IgD-negative memory B cell (primary cell): ENCODE data around the gene NMNAT2. TPM values are rescaled to one million over a fixed set of nuclear protein-coding genes. Genes with fewer than 3 reads are reported as not detected.

Experiments
- H3K27ac Mint-ChIP-seq, 3 donors: one replicate each; pipeline ENCODE4 v1.8.0; 2020 to 2022; ENCODE audit warnings: mild to moderate bottlenecking in 3 of 3, mixed read lengths in 3 of 3, moderate library complexity in 1 of 3
- H3K27me3 Mint-ChIP-seq: one replicate; pipeline ENCODE4 v1.8.0; 2021; ENCODE audit warnings: mixed read lengths
- H3K36me3 Mint-ChIP-seq: one replicate; pipeline ENCODE4 v1.8.0; 2020; ENCODE audit warnings: mild to moderate bottlenecking, mixed read lengths
- H3K4me1 Mint-ChIP-seq, 3 donors: one replicate each; pipeline ENCODE4 v1.8.0; 2020 to 2022; ENCODE audit warnings: mixed read lengths in 3 of 3, mild to moderate bottlenecking in 1 of 3
- H3K4me3 Mint-ChIP-seq, 4 donors: one replicate each; pipeline ENCODE4 v1.8.0; 2020 to 2022; ENCODE audit warnings: mild to moderate bottlenecking in 4 of 4, mixed read lengths in 4 of 4, moderate library complexity in 3 of 4
- H3K9me3 Mint-ChIP-seq, 3 donors: one replicate each; pipeline ENCODE4 v1.8.0; 2020 to 2021; ENCODE audit warnings: mixed read lengths in 3 of 3, mild to moderate bottlenecking in 1 of 3
- polyA plus RNA-seq: library from polyadenylated mRNA; unstranded; fragments of 300-500 nt; fragmentation: Illumina TruSeq; gene quantifications from one replicate; pipeline ENCODE4 v1.2.3, GENCODE V29; 2021

NMNAT2 gene
- polyA plus RNA-seq, 1 donor from 2014 or later = not detected

DNA sequence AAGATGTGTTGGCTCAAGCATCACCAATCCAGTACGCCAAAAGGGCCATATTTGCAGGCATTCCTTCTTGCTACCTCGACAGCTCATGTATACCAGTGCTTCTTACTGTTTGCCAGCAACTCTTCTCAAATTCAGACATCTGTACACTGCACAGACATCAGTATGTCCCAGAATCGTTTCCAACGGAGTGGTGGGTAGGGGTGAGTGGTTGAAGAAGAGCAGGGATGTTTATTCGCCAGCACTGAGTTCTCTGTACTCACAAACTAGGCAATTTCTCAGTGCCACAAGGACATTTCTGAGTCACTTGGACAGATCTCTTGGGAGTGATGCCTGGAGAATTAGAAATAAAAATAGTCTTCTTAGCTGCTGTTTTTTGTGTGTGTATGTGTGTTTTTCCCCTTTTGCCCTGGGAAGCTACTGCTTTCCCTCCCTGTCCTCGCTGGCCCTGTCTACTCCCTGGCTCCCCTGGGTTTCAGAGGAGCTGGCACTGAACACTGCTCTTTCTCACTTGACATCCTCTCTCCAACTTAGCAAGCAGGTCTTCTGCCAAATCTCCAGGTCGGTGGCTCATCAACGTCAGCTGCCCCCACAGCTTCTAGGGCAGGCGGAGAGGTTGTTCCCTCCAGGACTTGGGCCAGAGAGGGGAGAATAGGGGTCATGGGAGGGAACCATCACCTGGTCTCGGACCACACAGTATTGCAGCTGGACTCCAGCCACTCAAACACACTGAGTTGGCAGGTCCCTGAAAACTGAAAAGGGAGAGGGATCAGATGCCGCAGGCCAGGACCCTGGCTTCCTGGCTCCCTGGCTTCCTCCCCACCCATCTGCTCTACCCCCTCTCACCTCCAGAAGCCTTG lies 90.5 kb downstream of the NMNAT2 start:
- H3K4me3 Mint-ChIP-seq = no peak overlapping the region
- H3K36me3 Mint-ChIP-seq = no peaks in the 10 kb centered on the region
- no peaks in the 10 kb centered on the region for H3K4me1 Mint-ChIP-seq
- no peak overlapping the region for H3K27ac Mint-ChIP-seq
- peaks cover 0 to under 1% (median 0%) of the 10 kb centered on the region in 3 donors for H3K9me3 Mint-ChIP-seq
- H3K27me3 Mint-ChIP-seq = peaks cover 21% of the 10 kb centered on the region

- H3K4me3 Mint-ChIP-seq = no peak overlapping the region
- H3K9me3 Mint-ChIP-seq = peaks cover 0 to 1% (median 0%) of the 10 kb centered on the region in 3 donors
- H3K36me3 Mint-ChIP-seq = no peaks in the 10 kb centered on the region
- H3K27ac Mint-ChIP-seq = no peak overlapping the region
- H3K4me1 Mint-ChIP-seq = no peaks in the 10 kb centered on the region
- peaks cover 14% of the 10 kb centered on the region for H3K27me3 Mint-ChIP-seq
Observed at GRCh38 chr1:183323849-183324683, 94.1 kb downstream of the NMNAT2 start.

DNA sequence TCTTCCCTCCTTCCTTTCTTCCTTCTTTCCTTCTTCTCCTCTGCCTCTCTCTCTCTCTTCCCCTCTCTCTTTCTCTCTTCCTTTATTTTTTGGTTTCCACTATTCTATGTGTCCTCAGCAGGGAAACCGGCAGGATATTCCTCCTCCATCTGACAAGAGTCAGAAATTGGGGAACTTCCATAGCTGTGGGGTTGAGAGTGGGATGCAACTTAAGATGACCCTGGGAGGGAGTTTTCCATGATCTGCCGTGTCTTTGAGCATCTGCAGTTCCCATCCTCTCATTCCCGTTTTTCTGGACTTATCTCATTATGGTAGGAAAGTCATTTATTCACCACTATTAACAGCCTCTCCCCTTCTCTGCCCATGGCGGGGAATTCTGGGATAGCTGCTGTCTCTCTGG lies 98.6 kb downstream of the NMNAT2 start:
- H3K27me3 Mint-ChIP-seq = peaks cover 9% of the 10 kb centered on the region
- no peak overlapping the region for H3K27ac Mint-ChIP-seq
- peaks cover 0 to 1% (median 0%) of the 10 kb centered on the region in 3 donors for H3K9me3 Mint-ChIP-seq
- no peaks in the 10 kb centered on the region for H3K36me3 Mint-ChIP-seq
- no peak overlapping the region for H3K4me3 Mint-ChIP-seq
- no peaks in the 10 kb centered on the region for H3K4me1 Mint-ChIP-seq

- H3K36me3 Mint-ChIP-seq = no peaks in the 10 kb centered on the region
- no peaks in the 10 kb centered on the region for H3K4me1 Mint-ChIP-seq
Observed at GRCh38 chr1:183319051-183319450, 99.1 kb downstream of the NMNAT2 start.

DNA sequence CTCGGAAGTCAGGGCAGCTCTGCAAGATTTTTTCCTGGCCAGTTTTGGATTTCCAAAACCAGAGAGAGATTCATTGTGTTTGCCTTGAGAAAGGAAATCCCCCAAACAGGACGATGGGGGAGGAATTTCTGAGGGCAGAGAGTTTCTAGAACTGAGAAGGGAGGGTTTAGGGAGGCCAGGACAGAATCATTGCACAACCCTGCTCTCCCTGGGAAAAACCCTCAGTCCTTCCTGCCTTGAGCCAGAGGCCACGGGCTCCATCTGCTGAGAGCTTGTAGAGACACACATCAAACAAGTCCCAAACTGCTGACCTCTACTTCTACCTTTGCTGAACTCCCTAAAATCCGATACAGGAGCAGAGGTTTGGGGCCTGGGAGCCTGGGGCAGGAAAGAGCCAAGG lies 99.7 kb downstream of the NMNAT2 start:
- Mint-ChIP-seq H3K36me3 (no peaks in the 10 kb centered on the region), H3K9me3 (peaks cover 0 to 1% (median 0%) of the 10 kb centered on the region in 3 donors), H3K4me1 (no peaks in the 10 kb centered on the region), H3K27ac (no peak overlapping the region), H3K4me3 (no peak overlapping the region), H3K27me3 (peaks cover 9% of the 10 kb centered on the region)

More at GRCh38 chr1:183319051-183319450, 99.1 kb downstream of the NMNAT2 start:
- Mint-ChIP-seq H3K4me3 (no peak overlapping the region), H3K27me3 (peaks cover 9% of the 10 kb centered on the region), H3K9me3 (peaks cover 0 to 1% (median 0%) of the 10 kb centered on the region in 3 donors), H3K27ac (no peak overlapping the region)

- Mint-ChIP-seq H3K4me3 (no peak overlapping the region), H3K36me3 (no peaks in the 10 kb centered on the region), H3K4me1 (no peaks in the 10 kb centered on the region), H3K9me3 (no peaks in the 10 kb centered on the region), H3K27ac (no peak overlapping the region), H3K27me3 (peaks cover 7% of the 10 kb centered on the region)
Observed at GRCh38 chr1:183315991-183316758, 102.0 kb downstream of the NMNAT2 start.

GRCh38 chr1:183313063-183313462 lies 105.1 kb downstream of the NMNAT2 start:
- Mint-ChIP-seq H3K27me3 (peaks cover 7% of the 10 kb centered on the region), H3K4me1 (peaks cover 0 to 4% (median 1%) of the 10 kb centered on the region in 3 donors), H3K4me3 (no peak overlapping the region), H3K27ac (no peak overlapping the region), H3K36me3 (no peaks in the 10 kb centered on the region), H3K9me3 (peaks cover 0 to 4% (median 4%) of the 10 kb centered on the region in 3 donors)

- Mint-ChIP-seq H3K4me1 (peaks cover 0 to 8% (median 7%) of the 10 kb centered on the region in 3 donors), H3K9me3 (peaks cover 0 to 4% (median 4%) of the 10 kb centered on the region in 3 donors), H3K27me3 (peaks cover 12% of the 10 kb centered on the region), H3K4me3 (no peak overlapping the region), H3K36me3 (no peaks in the 10 kb centered on the region), H3K27ac (no peak overlapping the region)
Observed at GRCh38 chr1:183310753-183311479, 107.3 kb downstream of the NMNAT2 start.

DNA sequence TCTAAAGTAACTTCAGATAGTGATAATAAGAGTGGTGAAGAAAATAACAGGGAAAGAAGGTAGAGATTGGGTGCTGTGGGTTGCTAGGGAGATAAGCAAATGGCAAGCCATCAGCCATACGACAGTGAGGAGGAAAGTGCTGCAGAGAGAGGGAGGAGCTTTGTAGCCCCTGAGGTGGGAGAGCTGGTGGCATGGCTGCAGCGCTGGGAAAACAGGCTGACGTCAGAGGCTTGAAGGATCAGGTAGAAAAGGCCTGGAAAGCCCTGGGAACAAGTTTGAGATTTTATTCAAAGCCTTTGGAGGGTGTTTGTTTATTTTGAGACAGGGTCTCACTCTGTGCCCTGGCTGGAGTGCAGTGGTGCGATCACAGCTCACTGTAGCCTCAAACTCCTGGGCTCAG lies 109.5 kb downstream of the NMNAT2 start:
- Mint-ChIP-seq H3K27me3 (peaks cover 13% of the 10 kb centered on the region), H3K27ac (no peak overlapping the region), H3K4me1 (peaks cover 0 to 8% (median 7%) of the 10 kb centered on the region in 3 donors), H3K36me3 (no peaks in the 10 kb centered on the region), H3K4me3 (no peak overlapping the region), H3K9me3 (peaks cover 0 to 4% (median 4%) of the 10 kb centered on the region in 3 donors)

GRCh38 chr1:183306317-183307042 lies 111.7 kb downstream of the NMNAT2 start:
- Mint-ChIP-seq H3K36me3 (no peaks in the 10 kb centered on the region), H3K9me3 (peaks cover 0 to 4% (median 4%) of the 10 kb centered on the region in 3 donors), H3K27me3 (peaks cover 13% of the 10 kb centered on the region), H3K4me1 (peaks cover 0 to 8% (median 7%) of the 10 kb centered on the region in 3 donors), H3K4me3 (peak overlapping the region in 1 of 4 donors; percentile 19), H3K27ac (no peak overlapping the region)

- peaks cover 0 to 4% (median 4%) of the 10 kb centered on the region in 3 donors for H3K9me3 Mint-ChIP-seq
- H3K27me3 Mint-ChIP-seq = peaks cover 13% of the 10 kb centered on the region
- H3K36me3 Mint-ChIP-seq = no peaks in the 10 kb centered on the region
- peaks cover 0 to 8% (median 6%) of the 10 kb centered on the region in 3 donors for H3K4me1 Mint-ChIP-seq
- no peak overlapping the region for H3K27ac Mint-ChIP-seq
- H3K4me3 Mint-ChIP-seq = no peak overlapping the region
Observed at GRCh38 chr1:183304440-183305107, 113.6 kb downstream of the NMNAT2 start.

- Mint-ChIP-seq H3K4me1 (peaks cover 0 to 8% (median 6%) of the 10 kb centered on the region in 3 donors), H3K36me3 (no peaks in the 10 kb centered on the region), H3K27me3 (peaks cover 13% of the 10 kb centered on the region), H3K4me3 (no peak overlapping the region), H3K9me3 (peaks cover 0 to 4% (median 4%) of the 10 kb centered on the region in 3 donors), H3K27ac (no peak overlapping the region)
Observed at GRCh38 chr1:183303901-183304300, 114.3 kb downstream of the NMNAT2 start.

DNA sequence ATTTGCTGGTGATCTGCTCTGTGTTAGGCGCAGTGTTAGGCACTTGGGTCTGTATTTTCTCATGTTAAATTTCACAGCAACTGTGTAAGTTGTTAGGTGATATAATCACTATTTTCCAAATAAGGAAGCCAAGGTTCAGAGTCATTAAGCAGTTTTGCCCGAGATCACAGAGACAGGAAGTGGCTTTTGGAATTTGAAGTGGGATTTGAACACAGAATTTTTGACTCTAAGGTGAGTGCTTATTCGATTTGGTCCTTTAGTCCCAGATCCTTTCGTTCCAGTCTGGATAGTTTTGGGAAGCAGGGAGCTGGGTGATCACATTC lies 114.9 kb downstream of the NMNAT2 start:
- Mint-ChIP-seq H3K4me3 (no peak overlapping the region), H3K9me3 (peaks cover 0 to under 1% (median under 1%) of the 10 kb centered on the region in 3 donors), H3K36me3 (no peaks in the 10 kb centered on the region), H3K27me3 (peaks cover 9% of the 10 kb centered on the region), H3K4me1 (peaks cover 0 to 6% (median 4%) of the 10 kb centered on the region in 3 donors), H3K27ac (no peak overlapping the region)
